ENCODE data around the gene HNRNPR.

HNRNPR gene

GRCh38 chr1:23356471-23357137 is 12.5 kb upstream of the HNRNPR start:
- no peak overlapping the region for H2AFZ ChIP-seq (ENCODE audit: low read length)
- H3K4me3 ChIP-seq (ENCODE audit: low read length, poor library complexity, severe bottlenecking) = no peak overlapping the region
- no peaks in the 10 kb centered on the region for H3K27me3 ChIP-seq (ENCODE audit: insufficient read depth, low read length, poor library complexity, severe bottlenecking)
- no peak overlapping the region for H3K4me2 ChIP-seq (ENCODE audit: low read depth, low read length, poor library complexity, severe bottlenecking)
- no peaks in the 10 kb centered on the region for H3K4me1 ChIP-seq (ENCODE audit: insufficient read depth, low read length, poor library complexity, severe bottlenecking)
- no peaks in the 10 kb centered on the region for H3K9me2 ChIP-seq (replicated peaks; ENCODE audit: low read depth, low read length)
- no peaks in the 10 kb centered on the region for H3K79me2 ChIP-seq (ENCODE audit: insufficient read depth, low read length)
- H3K9ac ChIP-seq (ENCODE audit: low read depth, low read length, poor library complexity, severe bottlenecking) = no peak overlapping the region
- no peak for TF ChIP-seq CTCF (conservative IDR thresholded peaks at IDR 0.05; ENCODE audit: low read length)
- no peak for TF ChIP-seq EZH2phosphoT487 (IDR thresholded peaks at IDR 0.05; ENCODE audit: borderline replicate concordance)
- H3K9me3 ChIP-seq (ENCODE audit: insufficient read depth, low read depth, low read length) = peaks cover 17% of the 10 kb centered on the region; the same call in 1 of the 2 replicates
- peaks cover 15% of the 10 kb centered on the region; the same call in 1 of the 2 replicates for H3K36me3 ChIP-seq (ENCODE audit: insufficient read depth, low read length)
- no peaks in the 10 kb centered on the region for H3F3A ChIP-seq (ENCODE audit: low read depth)
- no peaks in the 10 kb centered on the region for H4K20me1 ChIP-seq (ENCODE audit: insufficient read depth, low read length, poor library complexity, severe bottlenecking)

DNA sequence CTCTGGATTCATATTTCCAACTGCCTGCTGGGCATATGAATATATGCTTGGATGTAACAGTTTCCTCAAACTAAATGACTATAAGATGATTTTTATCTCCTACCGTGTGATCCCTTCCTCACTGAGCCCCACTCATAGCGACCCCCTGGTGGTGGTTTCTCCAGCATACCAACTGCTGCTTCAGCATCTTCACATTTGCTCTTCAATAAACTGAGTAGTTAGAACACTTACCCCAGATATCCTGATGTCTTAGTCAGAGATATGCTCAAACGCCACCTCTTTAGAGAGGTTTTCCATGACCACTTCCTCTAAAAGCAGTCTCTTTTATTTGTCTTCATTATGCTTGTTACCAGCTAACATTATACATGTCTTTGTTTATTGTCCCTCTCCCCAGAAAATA is 10.2 kb upstream of the HNRNPR start:
- no peak overlapping the region for H3K4me3 ChIP-seq (ENCODE audit: low read length, poor library complexity, severe bottlenecking)
- no peaks in the 10 kb centered on the region for H4K20me1 ChIP-seq (ENCODE audit: insufficient read depth, low read length, poor library complexity, severe bottlenecking)
- no peak overlapping the region for H2AFZ ChIP-seq (ENCODE audit: low read length)
- no peak overlapping the region for H3K4me2 ChIP-seq (ENCODE audit: low read depth, low read length, poor library complexity, severe bottlenecking)
- H3K36me3 ChIP-seq (ENCODE audit: insufficient read depth, low read length) = no peaks in the 10 kb centered on the region
- H3K9ac ChIP-seq (ENCODE audit: low read depth, low read length, poor library complexity, severe bottlenecking) = no peak overlapping the region
- TF ChIP-seq EZH2phosphoT487 (IDR thresholded peaks at IDR 0.05; ENCODE audit: borderline replicate concordance) (no peak), CTCF (conservative IDR thresholded peaks at IDR 0.05; ENCODE audit: low read length) (peak; percentile 51)
- H3K79me2 ChIP-seq (ENCODE audit: insufficient read depth, low read length) = no peaks in the 10 kb centered on the region
- H3F3A ChIP-seq (ENCODE audit: low read depth) = no peaks in the 10 kb centered on the region
- no peaks in the 10 kb centered on the region for H3K9me2 ChIP-seq (replicated peaks; ENCODE audit: low read depth, low read length)
- H3K27me3 ChIP-seq (ENCODE audit: insufficient read depth, low read length, poor library complexity, severe bottlenecking) = no peaks in the 10 kb centered on the region
- H3K9me3 ChIP-seq (ENCODE audit: insufficient read depth, low read depth, low read length) = no peaks in the 10 kb centered on the region
- no peaks in the 10 kb centered on the region for H3K4me1 ChIP-seq (ENCODE audit: insufficient read depth, low read length, poor library complexity, severe bottlenecking)

DNA sequence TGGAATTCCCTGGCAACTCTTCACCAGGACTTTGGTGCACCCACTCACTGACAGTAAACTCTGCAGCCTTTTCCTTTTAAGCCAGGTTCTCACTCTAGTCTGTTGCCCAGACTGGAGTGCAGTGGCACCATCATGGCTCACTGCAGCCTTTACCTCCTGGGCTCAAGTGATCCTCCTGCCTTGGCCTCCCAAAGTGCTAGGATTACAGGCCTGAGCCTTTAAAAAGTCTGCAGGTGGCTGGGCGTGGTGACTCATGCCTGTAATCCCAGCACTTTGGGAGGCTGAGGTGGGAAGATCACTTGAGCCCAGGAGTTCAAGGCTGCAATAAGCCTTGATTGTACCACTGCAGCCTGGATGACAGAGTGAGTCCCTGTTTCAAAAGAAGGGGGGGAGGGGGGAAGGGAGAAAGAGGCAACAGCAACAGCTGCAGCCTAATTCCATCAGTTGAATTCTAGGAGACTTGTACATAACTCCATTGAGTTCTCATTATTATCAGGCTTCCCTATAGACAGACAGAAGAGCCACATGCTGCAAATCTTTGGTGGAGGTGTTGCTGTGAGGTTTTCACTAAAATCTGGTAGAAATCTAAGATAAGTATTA is 8.1 kb upstream of the HNRNPR start:
- H2AFZ ChIP-seq (ENCODE audit: low read length) = no peak overlapping the region
- H3F3A ChIP-seq (ENCODE audit: low read depth) = no peaks in the 10 kb centered on the region
- no peaks in the 10 kb centered on the region for H3K36me3 ChIP-seq (ENCODE audit: insufficient read depth, low read length)
- H3K9me3 ChIP-seq (ENCODE audit: insufficient read depth, low read depth, low read length) = no peaks in the 10 kb centered on the region
- H3K27me3 ChIP-seq (ENCODE audit: insufficient read depth, low read length, poor library complexity, severe bottlenecking) = no peaks in the 10 kb centered on the region
- no peaks in the 10 kb centered on the region for H4K20me1 ChIP-seq (ENCODE audit: insufficient read depth, low read length, poor library complexity, severe bottlenecking)
- no peaks in the 10 kb centered on the region for H3K4me1 ChIP-seq (ENCODE audit: insufficient read depth, low read length, poor library complexity, severe bottlenecking)
- TF ChIP-seq EZH2phosphoT487 (IDR thresholded peaks at IDR 0.05; ENCODE audit: borderline replicate concordance) (no peak), CTCF (conservative IDR thresholded peaks at IDR 0.05; ENCODE audit: low read length) (no peak)
- no peaks in the 10 kb centered on the region for H3K79me2 ChIP-seq (ENCODE audit: insufficient read depth, low read length)
- no peak overlapping the region for H3K4me3 ChIP-seq (ENCODE audit: low read length, poor library complexity, severe bottlenecking)
- no peak overlapping the region for H3K9ac ChIP-seq (ENCODE audit: low read depth, low read length, poor library complexity, severe bottlenecking)
- no peak overlapping the region for H3K4me2 ChIP-seq (ENCODE audit: low read depth, low read length, poor library complexity, severe bottlenecking)
- H3K9me2 ChIP-seq (replicated peaks; ENCODE audit: low read depth, low read length) = no peaks in the 10 kb centered on the region

Data from Loucy (cell line).